HG03045 (cell line): ENCODE data around the gene FKRP.

Source experiments
- ATAC-seq: cut with Tn5 transposase; IDR thresholded peaks from one replicate; pipeline ENCODE4 v1.9.1; 2021; ENCODE audit warnings: mild to moderate bottlenecking, moderate library complexity; ENCODE audit not compliant: unreplicated experiment

Gene FKRP

GRCh38 chr19:46718934-46719622, 26.8 kb upstream of the FKRP start:
- ATAC-seq, result no peak

- no peak for ATAC-seq
Measured at GRCh38 chr19:46719629-46720502, 26.0 kb upstream of the FKRP start.

GRCh38 chr19:46720503-46721239, 25.2 kb upstream of the FKRP start:
- no peak for ATAC-seq

- ATAC-seq, result no peak
Measured at GRCh38 chr19:46721269-46722003, 24.4 kb upstream of the FKRP start.

- ATAC-seq, result no peak
Measured at GRCh38 chr19:46722004-46722380, 23.9 kb upstream of the FKRP start.

GRCh38 chr19:46722421-46723022, 23.3 kb upstream of the FKRP start:
- ATAC-seq, result no peak

GRCh38 chr19:46723023-46723461, 22.8 kb upstream of the FKRP start:
- no peak for ATAC-seq

- no peak for ATAC-seq
Measured at GRCh38 chr19:46723471-46723870, 22.4 kb upstream of the FKRP start.

GRCh38 chr19:46724468-46724867, 21.4 kb upstream of the FKRP start:
- ATAC-seq, result no peak

GRCh38 chr19:46725036-46725820, 20.6 kb upstream of the FKRP start:
- no peak for ATAC-seq

GRCh38 chr19:46725859-46726393, 19.9 kb upstream of the FKRP start:
- ATAC-seq, result no peak

GRCh38 chr19:46726551-46726950, 19.3 kb upstream of the FKRP start:
- no peak for ATAC-seq

GRCh38 chr19:46726971-46727501, 18.8 kb upstream of the FKRP start:
- ATAC-seq, result no peak

- no peak for ATAC-seq
Measured at GRCh38 chr19:46727757-46728156, 18.1 kb upstream of the FKRP start.

GRCh38 chr19:46728208-46728607, 17.6 kb upstream of the FKRP start:
- ATAC-seq, result no peak

- no peak for ATAC-seq
Measured at GRCh38 chr19:46728693-46729339, 17.0 kb upstream of the FKRP start.

GRCh38 chr19:46729696-46730095, 16.2 kb upstream of the FKRP start:
- no peak for ATAC-seq

GRCh38 chr19:46730187-46730586, 15.7 kb upstream of the FKRP start:
- ATAC-seq, result no peak

- no peak for ATAC-seq
Measured at GRCh38 chr19:46730595-46730994, 15.3 kb upstream of the FKRP start.
